Activated CD4-positive, alpha-beta T cell treated with anti-CD3 and anti-CD28 coated beads, Interleukin-2, amount 10 ng/mL, durations not matched to agents 24 days and 14 days (primary cell): ENCODE data around the gene UGT2B10. TPM values are rescaled to one million over a fixed set of nuclear protein-coding genes. Genes with fewer than 3 reads are reported as not detected.

ENCODE experiments used
- total RNA-seq: library from RNA; stranded (reverse); gene quantifications from 2 replicates; pipeline ENCODE4 v1.2.3, GENCODE V29; 2022

Gene UGT2B10
- total RNA-seq, 1 donor from 2014 or later = not detected

Other genes starting within 250 kb of the UGT2B10 start
- not detected in 2 replicates for gene UGT2B17, start 239.7 kb upstream of the UGT2B10 start, total RNA-seq
- gene UGT2B15, start 145.3 kb upstream of the UGT2B10 start, total RNA-seq = not detected in 2 replicates
- gene UGT2A3, start 135.8 kb downstream of the UGT2B10 start, total RNA-seq = not detected in 2 replicates